HG03432 (cell line): ENCODE measurements around the gene TMEM39B.
"Not testable (repeated sequence)": the region's sequence is repeated elsewhere in the genome, so short reads cannot be mapped to it uniquely, and the experiment has no call there.

ENCODE experiments used
- ATAC-seq: cut with Tn5 transposase; IDR thresholded peaks from one replicate; pipeline ENCODE4 v1.9.1; 2021; ENCODE audit warnings: mild to moderate bottlenecking, moderate library complexity; ENCODE audit not compliant: unreplicated experiment

TMEM39B gene

GRCh38 chr1:32068957-32069588, 3.7 kb upstream of the TMEM39B start:
- no peak for ATAC-seq

DNA sequence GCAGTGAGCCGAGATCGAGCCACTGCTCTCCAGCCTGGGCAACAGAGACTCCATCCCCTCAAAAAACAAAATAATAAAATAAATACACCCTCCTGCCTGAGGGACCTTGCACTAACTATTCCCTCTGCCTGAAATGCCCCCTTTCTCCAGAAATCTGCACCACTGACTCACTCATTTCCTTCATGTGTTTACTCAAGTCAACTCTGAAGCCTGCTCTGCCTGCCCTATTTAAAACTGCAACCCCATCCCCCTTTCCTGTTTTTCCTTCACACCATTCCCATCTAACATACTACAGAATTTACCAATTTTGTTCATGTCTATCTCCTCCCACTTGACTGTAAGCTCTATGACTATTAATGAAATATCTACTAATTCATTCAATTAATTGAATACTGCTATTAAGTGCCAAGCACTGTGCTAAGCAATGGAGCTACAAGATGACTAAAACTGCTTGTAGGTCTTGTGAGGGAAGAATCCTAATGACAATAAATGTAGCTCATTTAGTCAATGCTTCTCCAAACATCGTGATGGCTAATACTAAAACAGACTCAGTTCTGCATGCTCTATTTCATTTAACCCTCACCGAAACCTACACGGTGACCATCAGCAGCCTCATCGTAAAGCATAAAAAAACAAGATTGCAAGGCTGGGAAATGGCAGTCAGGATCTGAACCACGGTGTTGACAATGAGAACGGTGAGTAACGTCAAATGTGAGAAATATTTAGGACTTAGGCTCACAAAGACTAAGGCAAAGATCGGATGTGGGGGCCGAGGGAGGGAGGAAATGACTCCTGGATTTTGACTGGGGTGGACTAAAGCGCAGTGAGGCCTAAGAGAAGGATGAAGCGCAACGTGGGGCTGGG, 749 bp upstream of the TMEM39B start:
- ATAC-seq, result no peak

DNA sequence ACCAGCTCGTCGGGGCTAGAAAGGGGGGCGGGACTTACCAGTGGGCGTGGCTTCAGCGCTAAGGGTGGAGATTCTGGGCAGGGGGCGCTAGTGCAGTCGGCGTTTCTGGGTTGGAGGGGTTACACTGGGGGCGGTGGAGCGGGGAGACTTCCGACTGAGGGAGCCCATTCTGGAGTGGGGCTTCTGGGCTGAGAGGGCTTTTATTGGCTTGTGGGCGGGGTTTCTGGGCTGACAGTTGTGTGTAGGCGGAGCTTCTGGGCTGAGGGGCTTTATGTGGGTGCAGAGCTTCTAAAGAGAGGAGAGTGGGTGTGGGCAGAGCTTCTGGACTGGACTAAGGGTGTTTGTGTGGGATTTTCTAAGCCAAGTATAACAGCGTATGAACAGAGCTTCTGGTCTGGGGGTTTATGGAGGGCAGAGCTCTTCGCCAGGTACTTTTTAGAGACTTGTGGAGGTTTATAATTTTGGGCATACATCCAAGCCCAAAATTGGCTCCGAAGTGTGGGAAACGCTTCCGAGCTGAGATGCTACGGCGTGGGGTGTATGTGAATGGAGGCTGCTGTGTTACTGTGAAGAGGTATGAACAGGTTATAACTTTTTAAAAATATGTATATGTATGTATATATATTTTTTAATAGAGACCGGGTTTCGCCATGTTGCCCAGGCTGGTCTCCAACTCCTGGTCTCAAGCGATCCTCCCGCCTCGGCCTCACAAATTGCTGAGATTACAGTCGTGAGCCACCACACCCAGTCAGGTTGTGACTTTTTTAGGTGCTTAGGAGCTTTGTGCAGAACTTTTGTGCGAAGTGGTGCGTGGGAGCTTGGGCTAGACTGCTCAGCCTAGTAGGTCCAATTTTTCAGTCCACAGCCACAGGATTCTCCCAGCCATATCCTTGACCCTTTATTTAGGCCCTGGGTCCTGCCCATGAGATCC, 825 bp downstream of the TMEM39B start:
- no peak for ATAC-seq

GRCh38 chr1:32074841-32075240, 2.1 kb downstream of the TMEM39B start:
- no peak for ATAC-seq

- no peak for ATAC-seq
Observed at GRCh38 chr1:32077451-32077850, 4.7 kb downstream of the TMEM39B start.

DNA sequence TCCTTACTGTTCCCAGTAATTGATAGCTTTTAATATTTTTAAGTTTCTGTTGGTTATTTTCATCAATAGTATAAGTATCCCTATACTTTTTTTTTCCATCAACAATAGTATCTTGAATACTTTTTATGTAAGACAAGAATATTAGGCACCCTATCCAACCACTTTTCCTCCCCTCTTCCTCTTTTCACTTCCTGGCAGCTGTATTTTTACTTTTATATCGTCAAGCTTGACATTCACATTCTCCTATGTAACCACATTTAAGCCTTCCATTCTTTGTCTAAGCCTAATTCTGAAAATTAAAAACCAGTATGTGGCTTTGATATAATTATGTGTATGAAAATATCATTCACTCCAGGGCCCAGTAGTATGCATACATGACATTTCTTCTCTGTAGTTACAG, 9.3 kb downstream of the TMEM39B start:
- no peak for ATAC-seq

- not testable (repeated sequence) for ATAC-seq
Observed at GRCh38 chr1:32086381-32086780, 13.6 kb downstream of the TMEM39B start.

DNA sequence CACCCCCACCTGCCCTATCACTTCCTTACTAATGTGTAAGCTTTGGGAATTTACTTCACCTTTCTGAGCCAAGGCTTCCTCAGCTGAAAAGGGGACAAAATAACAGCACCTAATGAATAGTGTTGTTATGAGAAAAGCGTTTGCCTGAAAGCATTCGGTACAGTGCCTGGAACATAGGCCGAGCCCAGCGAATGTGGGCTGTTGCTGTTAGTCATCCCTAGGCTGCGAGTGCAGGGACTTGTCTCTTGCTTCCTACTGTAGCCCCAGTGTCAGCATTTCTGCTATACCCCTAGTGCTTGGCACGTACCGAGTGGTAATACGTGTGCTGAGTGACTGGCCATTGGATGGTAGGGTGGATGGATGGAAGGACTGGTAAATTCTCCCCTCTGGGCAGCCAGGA, 18.4 kb downstream of the TMEM39B start:
- ATAC-seq, result no peak

- ATAC-seq, result no peak
Observed at GRCh38 chr1:32091591-32091990, 18.9 kb downstream of the TMEM39B start.

GRCh38 chr1:32094746-32095521, 22.2 kb downstream of the TMEM39B start:
- no peak for ATAC-seq

DNA sequence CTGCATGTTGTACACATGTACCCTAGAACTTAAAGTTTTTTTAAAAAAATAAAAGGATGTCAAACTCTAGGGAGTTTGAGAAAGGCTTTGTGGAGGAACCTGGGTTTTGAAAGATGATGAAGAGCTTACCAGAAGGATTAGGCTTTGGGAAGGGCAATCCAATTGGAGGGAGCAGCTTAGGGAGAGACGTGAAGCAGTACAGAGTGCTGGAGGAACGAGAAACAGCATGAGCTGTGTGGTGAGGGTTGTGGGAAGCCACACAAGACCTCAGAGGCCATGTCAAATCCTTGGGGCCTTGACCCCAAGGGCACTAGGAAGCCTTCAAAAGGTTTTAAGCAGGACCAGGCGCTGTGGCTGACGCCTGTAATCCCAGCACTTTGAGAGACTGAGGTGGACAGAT, 26.7 kb downstream of the TMEM39B start:
- no peak for ATAC-seq

GRCh38 chr1:32100359-32100758, 27.6 kb downstream of the TMEM39B start:
- ATAC-seq, result no peak

- ATAC-seq, result no peak
Observed at GRCh38 chr1:32100807-32101708, 28.3 kb downstream of the TMEM39B start.

GRCh38 chr1:32104127-32104526, 31.4 kb downstream of the TMEM39B start:
- ATAC-seq, result no peak

GRCh38 chr1:32105338-32105737, 32.6 kb downstream of the TMEM39B start:
- ATAC-seq, result no peak

DNA sequence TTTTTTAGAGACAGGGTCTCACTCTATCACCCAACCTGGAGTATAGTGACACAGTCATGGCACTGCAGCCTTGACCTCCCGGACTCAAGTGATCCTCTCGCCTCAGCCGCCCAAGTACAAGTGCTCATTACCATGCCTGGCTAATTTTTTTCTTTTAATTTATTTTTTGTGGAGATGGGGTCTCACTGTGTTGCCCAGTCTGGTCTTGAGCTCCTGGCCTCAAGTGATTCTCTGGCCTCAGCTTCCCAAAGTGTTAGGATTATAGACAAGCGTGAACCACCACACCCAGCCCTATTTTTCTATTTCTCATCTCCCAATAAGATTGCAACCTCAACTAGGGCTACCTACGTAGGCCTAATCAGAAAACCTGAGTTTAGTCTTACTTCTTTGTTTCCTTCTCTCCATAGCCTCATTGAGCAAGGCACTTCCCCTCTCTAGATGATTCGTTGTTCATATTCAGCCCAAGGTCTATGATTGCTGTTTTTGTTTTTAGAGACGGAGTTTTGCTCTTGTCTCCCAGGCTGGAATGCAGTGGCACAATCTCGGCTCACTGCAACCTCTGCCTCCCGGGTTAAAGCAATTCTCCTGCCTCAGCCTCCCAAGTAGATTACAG, 34.0 kb downstream of the TMEM39B start:
- no peak for ATAC-seq

DNA sequence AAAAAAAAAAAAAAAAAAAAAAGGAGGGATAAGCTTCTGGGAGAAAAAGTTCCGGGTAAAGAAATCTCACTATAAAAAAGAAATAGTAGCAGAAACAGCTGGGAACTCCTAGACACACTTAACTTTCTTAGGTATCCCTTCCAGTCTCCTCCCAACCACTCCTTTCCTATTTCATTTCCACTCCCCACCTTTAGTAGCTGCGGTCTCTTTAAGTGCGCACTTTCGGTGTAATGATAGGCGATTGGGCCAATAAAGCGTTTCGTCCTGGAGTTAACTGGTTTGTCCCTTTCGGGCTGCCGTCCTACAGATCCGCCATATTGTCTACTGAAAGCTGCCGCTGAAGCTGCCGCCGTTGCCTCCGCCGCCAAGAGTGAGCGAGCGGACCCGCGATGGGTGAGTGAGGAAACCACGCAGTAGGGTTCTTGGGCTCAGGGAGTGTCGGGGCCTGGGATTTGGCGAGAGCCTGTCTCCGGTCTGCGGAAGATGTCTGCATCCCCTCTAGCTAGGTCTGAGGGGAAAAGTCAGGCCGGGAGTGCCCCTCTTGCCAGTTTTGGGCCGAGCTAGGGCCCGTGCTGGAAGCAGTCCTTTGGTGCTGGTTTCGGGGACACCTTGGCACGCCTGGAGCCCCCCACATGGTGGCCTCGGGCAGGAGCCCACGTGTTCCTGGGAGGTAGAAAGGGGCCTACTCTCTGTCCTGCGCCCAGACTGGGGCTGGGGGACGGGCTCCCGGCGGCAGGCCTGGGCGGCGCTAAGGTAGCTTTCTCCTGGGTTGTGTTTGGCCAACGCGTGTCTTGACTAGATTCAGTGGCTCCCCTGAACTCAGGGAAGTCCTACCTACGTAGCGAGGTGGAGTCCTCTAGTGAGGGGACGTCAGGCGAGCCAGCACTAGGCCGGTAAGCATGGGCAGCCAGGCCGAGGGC, 35.3 kb downstream of the TMEM39B start, which contains the start of gene KPNA6:
Gene KPNA6, plus strand, starts transcription at position 315 of the 920 bp plus-strand sequence. Its CDS starts 75 bp downstream, at position 390.
- ATAC-seq, result peak; percentile 66
